ENCODE results near the gene TNRC6C. TPM values are rescaled to one million over a fixed set of nuclear protein-coding genes. Genes with fewer than 3 reads are reported as not detected.

Gene TNRC6C
- polyA plus RNA-seq, 3 donors = 0.38 to 0.80 (median 0.46) TPM

DNA sequence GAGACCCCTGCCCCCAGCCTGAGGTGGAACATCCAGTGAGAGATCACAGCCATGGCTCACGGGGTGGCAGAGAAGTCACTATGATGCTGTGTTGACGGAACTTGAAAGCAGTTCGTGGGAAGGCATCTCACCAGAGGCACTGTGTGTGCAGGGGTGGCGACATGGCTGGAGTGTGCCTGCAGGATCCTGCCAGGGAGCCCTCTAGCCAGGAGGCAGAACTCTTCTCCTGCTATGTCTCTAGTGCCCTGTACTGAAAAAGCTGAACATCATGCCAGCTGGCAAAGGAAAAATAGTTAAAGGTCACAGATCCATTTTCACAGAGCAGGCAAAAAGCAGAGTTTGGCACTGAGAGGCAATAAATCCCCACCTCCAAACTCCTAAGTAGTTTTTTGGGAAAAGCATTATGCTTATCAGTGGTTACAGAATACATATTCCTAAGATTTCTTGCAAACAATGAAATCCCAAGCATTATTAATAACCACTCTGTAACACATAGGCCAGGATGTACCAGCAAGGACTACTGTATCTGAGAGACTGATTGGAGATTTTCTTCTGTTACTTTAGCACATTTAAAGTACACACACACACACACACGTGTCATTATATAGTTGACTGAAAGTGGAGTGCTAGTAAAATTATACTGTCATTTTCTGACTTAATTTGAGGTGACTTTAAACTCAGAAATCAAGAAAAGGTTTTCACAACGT lies 36.8 kb downstream of the TNRC6C start:
- H3K9ac ChIP-seq (ENCODE audit: insufficient read depth, low read length, poor library complexity, severe bottlenecking) = no peak overlapping the region
- no peaks in the 10 kb centered on the region for H3K4me1 ChIP-seq (ENCODE audit: control insufficient read depth in 1 of 2, insufficient read depth in 2 of 2, low read length in 2 of 2)
- H3K4me3 Mint-ChIP-seq = no peak overlapping the region
- intact Hi-C loops (cut with micrococcal nuclease) = no loop called here
- peaks cover 0 to 1% (median 0%) of the 10 kb centered on the region in 7 donors for H3K9me3 Mint-ChIP-seq
- no peak for TF ChIP-seq CTCF (IDR thresholded peaks at IDR 0.05)
- no peaks in the 10 kb centered on the region for H3K27me3 ChIP-seq (ENCODE audit: control insufficient read depth in 2 of 2, insufficient read depth in 2 of 2, low read length in 2 of 2)
- H3K79me2 ChIP-seq (ENCODE audit: insufficient read depth, low read length) = no peaks in the 10 kb centered on the region
- H3K4me3 ChIP-seq (replicated peaks in 1 of 3; ENCODE audit: low read depth in 2 of 3, low read length in 3 of 3) = no peak overlapping the region
- no peak overlapping the region for H3K4me2 ChIP-seq (replicated peaks; ENCODE audit: extremely low read depth, low read length, poor library complexity, severe bottlenecking)
- no peaks in the 10 kb centered on the region for H4K20me1 ChIP-seq (ENCODE audit: insufficient read depth, low read length)
- H3K27me3 Mint-ChIP-seq (ENCODE audit: low read depth in 3 of 3) = peaks cover 0 to 3% (median 2%) of the 10 kb centered on the region in 3 donors
- WGBS (ENCODE audit: insufficient coverage) = 91% methylated on average over 4 of the region's 6 CpGs
- H3K36me3 ChIP-seq (replicated peaks in 1 of 2; ENCODE audit: control insufficient read depth in 1 of 2, insufficient read depth in 2 of 2, low read length in 2 of 2) = no peaks in the 10 kb centered on the region
- H3K9me3 ChIP-seq (replicated peaks in 1 of 2; ENCODE audit: control insufficient read depth in 1 of 2, insufficient read depth in 1 of 2, low read length in 2 of 2) = no peaks in the 10 kb centered on the region
- peaks cover 2 to 3% of the 10 kb centered on the region in 2 donors for H3K36me3 Mint-ChIP-seq
- H2AFZ ChIP-seq (ENCODE audit: insufficient read depth, low read depth, low read length, poor library complexity, severe bottlenecking) = no peak overlapping the region
- no peak for DNase-seq
- no peak overlapping the region for H3K27ac ChIP-seq (ENCODE audit: low read depth in 1 of 2, low read length in 2 of 2)
- H3K27ac Mint-ChIP-seq = no peak overlapping the region
- peaks cover 11% of the 10 kb centered on the region for H3K4me1 Mint-ChIP-seq

- Histone ChIP-seq H3K4me1 (ENCODE audit: control insufficient read depth in 1 of 2, insufficient read depth in 2 of 2, low read length in 2 of 2) (no peaks in the 10 kb centered on the region), H3K27me3 (ENCODE audit: control insufficient read depth in 2 of 2, insufficient read depth in 2 of 2, low read length in 2 of 2) (no peaks in the 10 kb centered on the region), H3K27ac (ENCODE audit: low read depth in 1 of 2, low read length in 2 of 2) (no peak overlapping the region), H3K9ac (ENCODE audit: insufficient read depth, low read length, poor library complexity, severe bottlenecking) (no peak overlapping the region), H3K4me3 (replicated peaks in 1 of 3; ENCODE audit: low read depth in 2 of 3, low read length in 3 of 3) (no peak overlapping the region), H3K9me3 (replicated peaks in 1 of 2; ENCODE audit: control insufficient read depth in 1 of 2, insufficient read depth in 1 of 2, low read length in 2 of 2) (no peaks in the 10 kb centered on the region), H3K36me3 (replicated peaks in 1 of 2; ENCODE audit: control insufficient read depth in 1 of 2, insufficient read depth in 2 of 2, low read length in 2 of 2) (no peaks in the 10 kb centered on the region), H3K79me2 (ENCODE audit: insufficient read depth, low read length) (no peaks in the 10 kb centered on the region), H3K4me2 (replicated peaks; ENCODE audit: extremely low read depth, low read length, poor library complexity, severe bottlenecking) (no peak overlapping the region), H2AFZ (ENCODE audit: insufficient read depth, low read depth, low read length, poor library complexity, severe bottlenecking) (no peak overlapping the region), H4K20me1 (ENCODE audit: insufficient read depth, low read length) (no peaks in the 10 kb centered on the region)
- no peak for TF ChIP-seq CTCF (IDR thresholded peaks at IDR 0.05)
- DNase-seq = no peak
- no peak overlapping the region for H3K4me3 Mint-ChIP-seq
- peaks cover 2 to 3% of the 10 kb centered on the region in 2 donors for H3K36me3 Mint-ChIP-seq
- peaks cover 0 to 3% (median 2%) of the 10 kb centered on the region in 3 donors for H3K27me3 Mint-ChIP-seq (ENCODE audit: low read depth in 3 of 3)
- intact Hi-C loops (cut with micrococcal nuclease) = no loop called here
- H3K27ac Mint-ChIP-seq = no peak overlapping the region
- peaks cover 9% of the 10 kb centered on the region for H3K4me1 Mint-ChIP-seq
- 75% methylated on average over 2 of the region's 3 CpGs for WGBS (ENCODE audit: insufficient coverage)
- H3K9me3 Mint-ChIP-seq = peaks cover 0 to 1% (median 0%) of the 10 kb centered on the region in 7 donors
Observed at GRCh38 chr17:77996256-77996655, 37.8 kb downstream of the TNRC6C start.

Data from CD14-positive monocyte (primary cell).